Loucy (cell line): Measurements from ENCODE around the gene ARL10.

Experiments
- H2AFZ ChIP-seq: fragments of 200-600 bp; sonication (generic); 2 replicates; pipeline ENCODE4 v1.6.0; 2016; ENCODE audit warnings: antibody characterized with exemption, mild to moderate bottlenecking, low read length, moderate library complexity
- H3F3A ChIP-seq: fragments of 200-600 bp; 2 replicates; pipeline ENCODE4 v1.6.0; 2016; ENCODE audit warnings: antibody characterized with exemption, low read depth, mild to moderate bottlenecking
- H3K27me3 ChIP-seq: fragments of 200-600 bp; sonication (generic); 2 replicates; pipeline ENCODE4 v1.6.1; 2014; ENCODE audit warnings: low read length, mild to moderate bottlenecking; ENCODE audit not compliant: insufficient read depth, poor library complexity, severe bottlenecking
- H3K36me3 ChIP-seq: fragments of 200-600 bp; sonication (generic); 2 replicates; pipeline ENCODE4 v1.6.1; 2016; ENCODE audit warnings: low read length; ENCODE audit not compliant: insufficient read depth
- H3K4me1 ChIP-seq: fragments of 200-600 bp; sonication (generic); 2 replicates; pipeline ENCODE4 v1.5.1; 2014; ENCODE audit warnings: low read length, mild to moderate bottlenecking; ENCODE audit not compliant: insufficient read depth, poor library complexity, severe bottlenecking
- H3K4me2 ChIP-seq: fragments of 200-600 bp; sonication (generic); 2 replicates; pipeline ENCODE4 v1.6.0; 2014; ENCODE audit warnings: antibody characterized with exemption, low read length, low read depth, mild to moderate bottlenecking; ENCODE audit not compliant: poor library complexity, severe bottlenecking
- H3K4me3 ChIP-seq: fragments of 200-600 bp; sonication (generic); 2 replicates; pipeline ENCODE4 v1.5.1; 2014; ENCODE audit warnings: low read length, mild to moderate bottlenecking, mixed read lengths; ENCODE audit not compliant: poor library complexity, severe bottlenecking
- H3K79me2 ChIP-seq: fragments of 200-600 bp; sonication (generic); 2 replicates; pipeline ENCODE4 v1.6.1; 2014; ENCODE audit warnings: low read length; ENCODE audit not compliant: insufficient read depth
- H3K9ac ChIP-seq: fragments of 200-600 bp; sonication (generic); 2 replicates; pipeline ENCODE4 v1.6.0; 2014; ENCODE audit warnings: mild to moderate bottlenecking, low read depth, low read length, moderate library complexity; ENCODE audit not compliant: poor library complexity, severe bottlenecking
- H3K9me2 ChIP-seq: fragments of 200-600 bp; sonication (generic); replicated peaks from 2 replicates; pipeline ENCODE4 v1.6.1; 2016; ENCODE audit warnings: low read depth, low read length, mixed read lengths
- H3K9me3 ChIP-seq: fragments of 200-600 bp; sonication (generic); 2 replicates; pipeline ENCODE4 v1.6.1; 2014; ENCODE audit warnings: mild to moderate bottlenecking, antibody characterized with exemption, low read length, low read depth; ENCODE audit not compliant: insufficient read depth
- H4K20me1 ChIP-seq: fragments of 200-600 bp; sonication (generic); 2 replicates; pipeline ENCODE4 v1.6.0; 2014; ENCODE audit warnings: antibody characterized with exemption, low read length, mild to moderate bottlenecking; ENCODE audit not compliant: insufficient read depth, poor library complexity, severe bottlenecking
- EZH2phosphoT487 ChIP-seq: fragments of 200-600 bp; IDR thresholded peaks from 2 replicates; pipeline ENCODE4 v1.6.1; 2018; ENCODE audit warnings: antibody characterized with exemption, mild to moderate bottlenecking, moderate library complexity, borderline replicate concordance
- TF ChIP-seq, protein P1 (sequence below): fragments of 200-600 bp; sonication (generic); conservative IDR thresholded peaks from 2 replicates; pipeline ENCODE4 v1.5.1; 2014; ENCODE audit warnings: mild to moderate bottlenecking, antibody characterized with exemption, low read length

The ARL10 gene

GRCh38 chr5:176418251-176418650 is 53.0 kb downstream of the ARL10 start:
- H3K4me3 ChIP-seq: no peak overlapping the region
- no peaks in the 10 kb centered on the region for H3F3A ChIP-seq
- H3K79me2 ChIP-seq: 0 out of 2 replicates have a peak, but pooled peaks cover 6% of the 10 kb centered on the region
- no peak for TF ChIP-seq EZH2phosphoT487
- TF ChIP-seq, protein P1, sequence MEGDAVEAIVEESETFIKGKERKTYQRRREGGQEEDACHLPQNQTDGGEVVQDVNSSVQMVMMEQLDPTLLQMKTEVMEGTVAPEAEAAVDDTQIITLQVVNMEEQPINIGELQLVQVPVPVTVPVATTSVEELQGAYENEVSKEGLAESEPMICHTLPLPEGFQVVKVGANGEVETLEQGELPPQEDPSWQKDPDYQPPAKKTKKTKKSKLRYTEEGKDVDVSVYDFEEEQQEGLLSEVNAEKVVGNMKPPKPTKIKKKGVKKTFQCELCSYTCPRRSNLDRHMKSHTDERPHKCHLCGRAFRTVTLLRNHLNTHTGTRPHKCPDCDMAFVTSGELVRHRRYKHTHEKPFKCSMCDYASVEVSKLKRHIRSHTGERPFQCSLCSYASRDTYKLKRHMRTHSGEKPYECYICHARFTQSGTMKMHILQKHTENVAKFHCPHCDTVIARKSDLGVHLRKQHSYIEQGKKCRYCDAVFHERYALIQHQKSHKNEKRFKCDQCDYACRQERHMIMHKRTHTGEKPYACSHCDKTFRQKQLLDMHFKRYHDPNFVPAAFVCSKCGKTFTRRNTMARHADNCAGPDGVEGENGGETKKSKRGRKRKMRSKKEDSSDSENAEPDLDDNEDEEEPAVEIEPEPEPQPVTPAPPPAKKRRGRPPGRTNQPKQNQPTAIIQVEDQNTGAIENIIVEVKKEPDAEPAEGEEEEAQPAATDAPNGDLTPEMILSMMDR: no peak
- H3K4me1 ChIP-seq: peaks cover 6% of the 10 kb centered on the region
- H2AFZ ChIP-seq: no peak overlapping the region
- H3K9ac ChIP-seq: no peak overlapping the region
- no peaks in the 10 kb centered on the region for H4K20me1 ChIP-seq
- no peaks in the 10 kb centered on the region for H3K9me3 ChIP-seq
- H3K9me2 ChIP-seq: no peaks in the 10 kb centered on the region
- H3K27me3 ChIP-seq: no peaks in the 10 kb centered on the region
- H3K4me2 ChIP-seq: no peak overlapping the region
- H3K36me3 ChIP-seq: no peaks in the 10 kb centered on the region

- Histone ChIP-seq H3K9me2 (no peaks in the 10 kb centered on the region), H3K9ac (no peak overlapping the region), H3K27me3 (no peaks in the 10 kb centered on the region), H3K4me3 (no peak overlapping the region), H3K9me3 (no peaks in the 10 kb centered on the region), H3K4me1 (peaks cover 6% of the 10 kb centered on the region), H3K36me3 (no peaks in the 10 kb centered on the region), H4K20me1 (no peaks in the 10 kb centered on the region), H2AFZ (no peak overlapping the region), H3F3A (no peaks in the 10 kb centered on the region), H3K79me2 (0 out of 2 replicates have a peak, but pooled peaks cover 6% of the 10 kb centered on the region), H3K4me2 (no peak overlapping the region)
- TF ChIP-seq, protein P1: no peak
- TF ChIP-seq EZH2phosphoT487: no peak
These were observed 54.8 kb downstream of the ARL10 start for GRCh38 chr5:176420086-176420485.

DNA sequence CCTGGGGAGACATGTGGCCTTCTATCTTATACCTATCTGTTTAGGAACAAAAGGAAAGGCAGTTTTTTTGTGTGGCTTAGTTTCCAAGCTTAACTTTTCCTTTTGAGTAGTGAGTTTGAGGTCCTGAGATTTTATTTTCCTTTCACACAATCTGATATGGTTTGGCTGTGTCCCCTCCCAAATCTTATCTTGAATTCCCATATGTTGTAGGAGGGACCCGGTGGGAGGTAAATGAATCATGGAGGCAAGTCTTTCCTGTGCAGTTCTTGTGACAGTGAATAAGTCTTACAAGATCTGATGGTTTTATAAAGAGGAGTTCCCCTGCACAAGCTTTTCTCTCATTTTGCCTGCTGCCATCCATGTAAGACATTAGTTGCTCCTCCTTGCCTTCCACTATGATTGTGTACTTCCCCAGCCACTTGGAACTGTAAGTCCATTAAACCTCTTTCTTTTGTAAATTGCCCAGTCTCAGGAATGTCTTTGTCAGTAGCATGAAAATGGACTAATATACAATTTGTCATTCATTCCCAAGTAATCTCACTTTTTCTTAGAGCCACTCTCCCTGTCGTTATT is 55.8 kb downstream of the ARL10 start:
- H4K20me1 ChIP-seq: no peaks in the 10 kb centered on the region
- H3K79me2 ChIP-seq: no peaks in the 10 kb centered on the region
- no peak overlapping the region for H3K4me3 ChIP-seq
- no peak overlapping the region for H3K4me2 ChIP-seq
- no peak overlapping the region for H2AFZ ChIP-seq
- no peaks in the 10 kb centered on the region for H3F3A ChIP-seq
- no peaks in the 10 kb centered on the region for H3K9me3 ChIP-seq
- H3K36me3 ChIP-seq: no peaks in the 10 kb centered on the region
- no peaks in the 10 kb centered on the region for H3K27me3 ChIP-seq
- no peaks in the 10 kb centered on the region for H3K9me2 ChIP-seq
- no peak overlapping the region for H3K9ac ChIP-seq
- peaks cover 6% of the 10 kb centered on the region for H3K4me1 ChIP-seq
- TF ChIP-seq EZH2phosphoT487: no peak
- TF ChIP-seq, protein P1: no peak
